ENCODE data around the gene RAB33A.
A peak's percentile ranks its signal among the peaks of the same experiment; 100 is the strongest.

GRCh38 chrX:130179579-130180215, 7.9 kb downstream of the RAB33A start:
- TF ChIP-seq, protein P1, sequence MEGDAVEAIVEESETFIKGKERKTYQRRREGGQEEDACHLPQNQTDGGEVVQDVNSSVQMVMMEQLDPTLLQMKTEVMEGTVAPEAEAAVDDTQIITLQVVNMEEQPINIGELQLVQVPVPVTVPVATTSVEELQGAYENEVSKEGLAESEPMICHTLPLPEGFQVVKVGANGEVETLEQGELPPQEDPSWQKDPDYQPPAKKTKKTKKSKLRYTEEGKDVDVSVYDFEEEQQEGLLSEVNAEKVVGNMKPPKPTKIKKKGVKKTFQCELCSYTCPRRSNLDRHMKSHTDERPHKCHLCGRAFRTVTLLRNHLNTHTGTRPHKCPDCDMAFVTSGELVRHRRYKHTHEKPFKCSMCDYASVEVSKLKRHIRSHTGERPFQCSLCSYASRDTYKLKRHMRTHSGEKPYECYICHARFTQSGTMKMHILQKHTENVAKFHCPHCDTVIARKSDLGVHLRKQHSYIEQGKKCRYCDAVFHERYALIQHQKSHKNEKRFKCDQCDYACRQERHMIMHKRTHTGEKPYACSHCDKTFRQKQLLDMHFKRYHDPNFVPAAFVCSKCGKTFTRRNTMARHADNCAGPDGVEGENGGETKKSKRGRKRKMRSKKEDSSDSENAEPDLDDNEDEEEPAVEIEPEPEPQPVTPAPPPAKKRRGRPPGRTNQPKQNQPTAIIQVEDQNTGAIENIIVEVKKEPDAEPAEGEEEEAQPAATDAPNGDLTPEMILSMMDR (IDR thresholded peaks at IDR 0.05; ENCODE audit: poor library complexity, severe bottlenecking), result no peak
- TF ChIP-seq POLR2AphosphoS5 (IDR thresholded peaks at IDR 0.05) (peak; percentile 51), EZH2 (IDR thresholded peaks at IDR 0.05; ENCODE audit: borderline replicate concordance, insufficient read depth, low read length, poor library complexity, severe bottlenecking) (no peak), TAF1 (IDR thresholded peaks at IDR 0.05; ENCODE audit: low read depth) (no peak), EP300 (conservative IDR thresholded peaks at IDR 0.05; ENCODE audit: poor library complexity, severe bottlenecking) (peak; percentile 37), SMC3 (conservative IDR thresholded peaks at IDR 0.05; ENCODE audit: poor library complexity) (no peak), MXI1 (conservative IDR thresholded peaks at IDR 0.05; ENCODE audit: poor library complexity, severe bottlenecking) (no peak), RAD21 (conservative IDR thresholded peaks at IDR 0.05) (no peak)
- TF ChIP-seq, protein P2, sequence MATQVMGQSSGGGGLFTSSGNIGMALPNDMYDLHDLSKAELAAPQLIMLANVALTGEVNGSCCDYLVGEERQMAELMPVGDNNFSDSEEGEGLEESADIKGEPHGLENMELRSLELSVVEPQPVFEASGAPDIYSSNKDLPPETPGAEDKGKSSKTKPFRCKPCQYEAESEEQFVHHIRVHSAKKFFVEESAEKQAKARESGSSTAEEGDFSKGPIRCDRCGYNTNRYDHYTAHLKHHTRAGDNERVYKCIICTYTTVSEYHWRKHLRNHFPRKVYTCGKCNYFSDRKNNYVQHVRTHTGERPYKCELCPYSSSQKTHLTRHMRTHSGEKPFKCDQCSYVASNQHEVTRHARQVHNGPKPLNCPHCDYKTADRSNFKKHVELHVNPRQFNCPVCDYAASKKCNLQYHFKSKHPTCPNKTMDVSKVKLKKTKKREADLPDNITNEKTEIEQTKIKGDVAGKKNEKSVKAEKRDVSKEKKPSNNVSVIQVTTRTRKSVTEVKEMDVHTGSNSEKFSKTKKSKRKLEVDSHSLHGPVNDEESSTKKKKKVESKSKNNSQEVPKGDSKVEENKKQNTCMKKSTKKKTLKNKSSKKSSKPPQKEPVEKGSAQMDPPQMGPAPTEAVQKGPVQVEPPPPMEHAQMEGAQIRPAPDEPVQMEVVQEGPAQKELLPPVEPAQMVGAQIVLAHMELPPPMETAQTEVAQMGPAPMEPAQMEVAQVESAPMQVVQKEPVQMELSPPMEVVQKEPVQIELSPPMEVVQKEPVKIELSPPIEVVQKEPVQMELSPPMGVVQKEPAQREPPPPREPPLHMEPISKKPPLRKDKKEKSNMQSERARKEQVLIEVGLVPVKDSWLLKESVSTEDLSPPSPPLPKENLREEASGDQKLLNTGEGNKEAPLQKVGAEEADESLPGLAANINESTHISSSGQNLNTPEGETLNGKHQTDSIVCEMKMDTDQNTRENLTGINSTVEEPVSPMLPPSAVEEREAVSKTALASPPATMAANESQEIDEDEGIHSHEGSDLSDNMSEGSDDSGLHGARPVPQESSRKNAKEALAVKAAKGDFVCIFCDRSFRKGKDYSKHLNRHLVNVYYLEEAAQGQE (IDR thresholded peaks at IDR 0.05; ENCODE audit: borderline replicate concordance), result no peak
